Activated CD4-positive, alpha-beta T cell treated with anti-CD3 and anti-CD28 coated beads for 36 hours (primary cell): ENCODE results near the gene ANXA11. TPM values are rescaled to one million over a fixed set of nuclear protein-coding genes. Genes with fewer than 3 reads are reported as not detected.
A peak's percentile ranks its signal among the peaks of the same experiment; 100 is the strongest.
"Not testable (repeated sequence)": the region's sequence is repeated elsewhere in the genome, so short reads cannot be mapped to it uniquely, and the experiment has no call there.

Experiments
- ATAC-seq: fragments of 200-7000 bp; cut with Tn5 transposase; one replicate; pipeline ENCODE4 v1.10.0; 2021; ENCODE audit warnings: mild to moderate bottlenecking, moderate library complexity
- CTCF ChIA-PET: fragments of 350-600 bp; sonication (Branson Sonifier 250); formaldehyde crosslinking; loops from one replicate; lab custom pipeline; 2021; ENCODE audit warnings: antibody characterized with exemption; lab: Charles Lee
- POLR2A ChIA-PET: fragments of 350-600 bp; sonication (Branson Sonifier 250); formaldehyde crosslinking; loops from one replicate; lab custom pipeline; 2021; ENCODE audit warnings: antibody characterized with exemption, inconsistent platforms; lab: Charles Lee
- DNase-seq: peaks from one replicate; pipeline ENCODE4 v3.0.0-alpha.2; 2020
- H3K27ac Mint-ChIP-seq: one replicate; pipeline ENCODE4 v1.8.0; 2021; ENCODE audit warnings: mixed read lengths
- H3K27me3 Mint-ChIP-seq: one replicate; pipeline ENCODE4 v1.8.0; 2021; ENCODE audit warnings: mixed read lengths
- H3K36me3 Mint-ChIP-seq: one replicate; pipeline ENCODE4 v1.8.0; 2021; ENCODE audit warnings: low read depth, mixed read lengths
- H3K4me1 Mint-ChIP-seq: one replicate; pipeline ENCODE4 v1.8.0; 2021; ENCODE audit warnings: mixed read lengths
- H3K4me3 Mint-ChIP-seq: one replicate; pipeline ENCODE4 v1.8.0; 2021; ENCODE audit warnings: mild to moderate bottlenecking, moderate library complexity, mixed read lengths
- H3K9me3 Mint-ChIP-seq: one replicate; pipeline ENCODE4 v1.8.0; 2021; ENCODE audit warnings: low read depth, mixed read lengths
- intact Hi-C, 2 experiments: fragments of 100-400 bp; cut with DNase I in 1 of 2; cut with micrococcal nuclease in 1 of 2; formaldehyde crosslinking; loops; one replicate each; pipeline versions ENCODE4 v1.14.2 to v1.15.1; 2022 to 2024; cut with DNase I, micrococcal nuclease
- total RNA-seq, 2 experiments: library from RNA; stranded (reverse); gene quantifications; one replicate each; pipeline ENCODE4 v1.2.3, GENCODE V29; 2021

Gene ANXA11
- total RNA-seq = 100 to 1,000 TPM; 256 to 348 TPM

- H3K27ac Mint-ChIP-seq = peak within 1 kb of the TSS; percentile 95
- ATAC-seq = peak; percentile 63
- ChIA-PET CTCF (interaction anchor here (1.0 to 2.1 kb wide), 3 partner anchors 11 to 28 kb away, joined by 4 to 9 read pairs (median 5); no protein-coding TSS in a partner anchor), POLR2A (interaction anchor here (0.6 to 1.0 kb wide), 6 partner anchors 9 to 94 kb away, joined by 3 to 7 read pairs (median 4); no protein-coding TSS in a partner anchor)
- peak; percentile 92 for DNase-seq
- H3K36me3 Mint-ChIP-seq = peaks cover 17% of the 10 kb centered on the region
- no peaks in the 10 kb centered on the region for H3K9me3 Mint-ChIP-seq
- peak within 1 kb of the TSS; percentile 86 for H3K4me3 Mint-ChIP-seq
- H3K27me3 Mint-ChIP-seq = no peaks in the 10 kb centered on the region
- intact Hi-C loops = loop anchor here (1.0 to 5.0 kb wide), 7 partner anchors 9 to 758 kb away; partner anchors contain the start of genes TMEM254 (in 1 of the 2), TSPAN14 (in 1 of the 2) and ZCCHC24 (in 1 of the 2)
- peaks cover 43% of the 10 kb centered on the region for H3K4me1 Mint-ChIP-seq
These were observed at the start of gene ANXA11 for GRCh38 chr10:80205477-80206276. Gene ANXA11, minus strand, starts transcription at chr10:80205537. Its CDS starts 32,676 bp downstream, at chr10:80172861.

- H3K9me3 Mint-ChIP-seq, H3K4me3 Mint-ChIP-seq, H3K4me1 Mint-ChIP-seq, ATAC-seq, CTCF ChIA-PET, H3K36me3 Mint-ChIP-seq, DNase-seq, H3K27me3 Mint-ChIP-seq, POLR2A ChIA-PET, intact Hi-C loops, H3K27ac Mint-ChIP-seq: not testable (repeated sequence)
These were observed 49.4 kb upstream of the ANXA11 start for GRCh38 chr10:80254726-80255125.

- H3K36me3 Mint-ChIP-seq, H3K27me3 Mint-ChIP-seq, H3K4me3 Mint-ChIP-seq, H3K9me3 Mint-ChIP-seq, DNase-seq, H3K4me1 Mint-ChIP-seq, POLR2A ChIA-PET, CTCF ChIA-PET, ATAC-seq, H3K27ac Mint-ChIP-seq, intact Hi-C loops: not testable (repeated sequence)
These were observed 48.6 kb upstream of the ANXA11 start for GRCh38 chr10:80253963-80254271.

GRCh38 chr10:80253266-80253962 lies 48.1 kb upstream of the ANXA11 start:
- Mint-ChIP-seq H3K9me3 (no peaks in the 10 kb centered on the region), H3K4me3 (no peak overlapping the region), H3K27ac (no peak overlapping the region), H3K27me3 (peaks cover 5% of the 10 kb centered on the region), H3K4me1 (peaks cover 3% of the 10 kb centered on the region), H3K36me3 (no peaks in the 10 kb centered on the region)
- ChIA-PET CTCF (interaction anchor here (0.8 kb wide), 1 partner anchor 272 kb away, joined by 3 read pairs; no protein-coding TSS in a partner anchor), POLR2A (no interaction called here)
- DNase-seq = no peak
- ATAC-seq = peak; percentile 71
- intact Hi-C loops = no loop called here

GRCh38 chr10:80252296-80252887 lies 47.1 kb upstream of the ANXA11 start:
- intact Hi-C loops = no loop called here

GRCh38 chr10:80251703-80252280 lies 46.5 kb upstream of the ANXA11 start:
- H3K36me3 Mint-ChIP-seq, ATAC-seq, H3K4me3 Mint-ChIP-seq, POLR2A ChIA-PET, H3K9me3 Mint-ChIP-seq, intact Hi-C loops, H3K27ac Mint-ChIP-seq, H3K4me1 Mint-ChIP-seq, DNase-seq, H3K27me3 Mint-ChIP-seq: not testable (repeated sequence)
- CTCF ChIA-PET = interaction anchor here (1.5 kb wide), 1 partner anchor 108 kb away, joined by 5 read pairs; no protein-coding TSS in a partner anchor

More at GRCh38 chr10:80252296-80252887, 47.1 kb upstream of the ANXA11 start:
- H3K27me3 Mint-ChIP-seq = peaks cover 6% of the 10 kb centered on the region
- H3K36me3 Mint-ChIP-seq = no peaks in the 10 kb centered on the region
- H3K4me3 Mint-ChIP-seq = no peak overlapping the region
- H3K4me1 Mint-ChIP-seq = peaks cover 3% of the 10 kb centered on the region
- ChIA-PET CTCF (interaction anchor here (0.7 to 1.5 kb wide), 3 partner anchors 15 to 271 kb away, joined by 3 to 5 read pairs (median 3); no protein-coding TSS in a partner anchor), POLR2A (no interaction called here)
- no peak overlapping the region for H3K27ac Mint-ChIP-seq
- ATAC-seq (no peak), DNase-seq (no peak)
- H3K9me3 Mint-ChIP-seq = no peaks in the 10 kb centered on the region

- H3K36me3 Mint-ChIP-seq, CTCF ChIA-PET, H3K4me1 Mint-ChIP-seq, H3K27me3 Mint-ChIP-seq, H3K27ac Mint-ChIP-seq, intact Hi-C loops, H3K4me3 Mint-ChIP-seq, H3K9me3 Mint-ChIP-seq, POLR2A ChIA-PET, DNase-seq: not testable (repeated sequence)
- peak; percentile 60 for ATAC-seq
These were observed 45.1 kb upstream of the ANXA11 start for GRCh38 chr10:80250399-80250798.

- POLR2A ChIA-PET, H3K27me3 Mint-ChIP-seq, DNase-seq, H3K9me3 Mint-ChIP-seq, H3K27ac Mint-ChIP-seq, H3K36me3 Mint-ChIP-seq, intact Hi-C loops, H3K4me1 Mint-ChIP-seq, ATAC-seq, H3K4me3 Mint-ChIP-seq, CTCF ChIA-PET: not testable (repeated sequence)
These were observed 44.6 kb upstream of the ANXA11 start for GRCh38 chr10:80249906-80250305.

GRCh38 chr10:80247611-80248010 lies 42.3 kb upstream of the ANXA11 start:
- CTCF ChIA-PET, H3K4me3 Mint-ChIP-seq, DNase-seq, H3K36me3 Mint-ChIP-seq, POLR2A ChIA-PET, ATAC-seq, intact Hi-C loops, H3K4me1 Mint-ChIP-seq, H3K9me3 Mint-ChIP-seq, H3K27ac Mint-ChIP-seq: not testable (repeated sequence)
- H3K27me3 Mint-ChIP-seq = peaks cover 12% of the 10 kb centered on the region

- H3K27ac Mint-ChIP-seq, DNase-seq, H3K4me1 Mint-ChIP-seq, H3K9me3 Mint-ChIP-seq, POLR2A ChIA-PET, intact Hi-C loops, H3K36me3 Mint-ChIP-seq, H3K4me3 Mint-ChIP-seq, ATAC-seq, CTCF ChIA-PET: not testable (repeated sequence)
- peaks cover 12% of the 10 kb centered on the region for H3K27me3 Mint-ChIP-seq
These were observed 39.0 kb upstream of the ANXA11 start for GRCh38 chr10:80244371-80244770.

- H3K27ac Mint-ChIP-seq, CTCF ChIA-PET, H3K36me3 Mint-ChIP-seq, POLR2A ChIA-PET, H3K4me3 Mint-ChIP-seq, DNase-seq, H3K9me3 Mint-ChIP-seq, ATAC-seq, intact Hi-C loops, H3K4me1 Mint-ChIP-seq: not testable (repeated sequence)
- H3K27me3 Mint-ChIP-seq = peaks cover 10% of the 10 kb centered on the region
These were observed 37.0 kb upstream of the ANXA11 start for GRCh38 chr10:80242341-80242740.
